Progenitor cell of endocrine pancreas (in vitro differentiated cells): ENCODE data around the gene GSX1. TPM values are rescaled to one million over a fixed set of nuclear protein-coding genes. Genes with fewer than 3 reads are reported as not detected.

Experiments used
- DNase-seq: peaks from one replicate; pipeline ENCODE4 v3.0.0; 2021; ENCODE audit warnings: low spot score; ENCODE audit not compliant: unreplicated experiment
- H3K27ac Mint-ChIP-seq: 2 replicates; pipeline ENCODE4 v1.8.0; 2021; ENCODE audit warnings: mild to moderate bottlenecking, moderate library complexity, mixed read lengths
- H3K27me3 Mint-ChIP-seq: 2 replicates; pipeline ENCODE4 v1.8.0; 2021; ENCODE audit warnings: mixed read lengths
- H3K36me3 Mint-ChIP-seq: 2 replicates; pipeline ENCODE4 v1.8.0; 2022; ENCODE audit warnings: mixed read lengths; ENCODE audit not compliant: insufficient read depth
- H3K4me1 Mint-ChIP-seq: 2 replicates; pipeline ENCODE4 v1.8.0; 2021; ENCODE audit warnings: low read depth, mixed read lengths
- H3K4me3 Mint-ChIP-seq: 2 replicates; pipeline ENCODE4 v1.8.0; 2021; ENCODE audit warnings: low read depth, mild to moderate bottlenecking, moderate library complexity, mixed read lengths
- H3K9me3 Mint-ChIP-seq: 2 replicates; pipeline ENCODE4 v1.8.0; 2021; ENCODE audit warnings: low read depth, mixed read lengths
- CTCF ChIP-seq: fragments of 200-600 bp; sonication (generic); IDR thresholded peaks from one replicate; pipeline ENCODE4 v1.5.0; 2021; ENCODE audit warnings: antibody characterized with exemption, mild to moderate bottlenecking; ENCODE audit not compliant: unreplicated experiment
- total RNA-seq: library from RNA; stranded (reverse); gene quantifications from 2 replicates; pipeline ENCODE4 v1.2.1, GENCODE V29; 2021

GSX1 gene
- total RNA-seq, 1 donor from 2014 or later: not detected

GRCh38 chr13:27820524-27821482 is 28.5 kb downstream of the GSX1 start:
- no peaks in the 10 kb centered on the region for H3K9me3 Mint-ChIP-seq
- TF ChIP-seq CTCF: no peak
- no peak overlapping the region for H3K27ac Mint-ChIP-seq
- H3K4me1 Mint-ChIP-seq: no peaks in the 10 kb centered on the region
- H3K36me3 Mint-ChIP-seq: peaks cover 1% of the 10 kb centered on the region
- DNase-seq: no peak
- peaks cover 97% of the 10 kb centered on the region for H3K27me3 Mint-ChIP-seq
- H3K4me3 Mint-ChIP-seq: no peak overlapping the region

- H3K9me3 Mint-ChIP-seq: no peaks in the 10 kb centered on the region
- no peak for TF ChIP-seq CTCF
- no peak for DNase-seq
- H3K4me1 Mint-ChIP-seq: no peaks in the 10 kb centered on the region
- no peak overlapping the region for H3K4me3 Mint-ChIP-seq
- no peak overlapping the region for H3K27ac Mint-ChIP-seq
- H3K36me3 Mint-ChIP-seq: peaks cover 1% of the 10 kb centered on the region
- peaks cover 94% of the 10 kb centered on the region for H3K27me3 Mint-ChIP-seq
These were observed 29.3 kb downstream of the GSX1 start for GRCh38 chr13:27821566-27821965.

GRCh38 chr13:27822258-27822872 is 30.1 kb downstream of the GSX1 start:
- no peaks in the 10 kb centered on the region for H3K4me1 Mint-ChIP-seq
- no peak for TF ChIP-seq CTCF
- no peak overlapping the region for H3K27ac Mint-ChIP-seq
- no peak overlapping the region for H3K4me3 Mint-ChIP-seq
- H3K9me3 Mint-ChIP-seq: no peaks in the 10 kb centered on the region
- H3K27me3 Mint-ChIP-seq: peaks cover 92% of the 10 kb centered on the region
- peaks cover 1% of the 10 kb centered on the region for H3K36me3 Mint-ChIP-seq
- DNase-seq: no peak

- Mint-ChIP-seq H3K9me3 (no peaks in the 10 kb centered on the region), H3K27ac (no peak overlapping the region), H3K36me3 (no peaks in the 10 kb centered on the region), H3K4me3 (no peak overlapping the region), H3K4me1 (no peaks in the 10 kb centered on the region), H3K27me3 (peaks cover 93% of the 10 kb centered on the region)
- no peak for DNase-seq
- TF ChIP-seq CTCF: no peak
These were observed 30.6 kb downstream of the GSX1 start for GRCh38 chr13:27822873-27823311.

- H3K4me1 Mint-ChIP-seq: peaks cover 1% of the 10 kb centered on the region
These were observed 31.8 kb downstream of the GSX1 start for GRCh38 chr13:27824121-27824520.

More at GRCh38 chr13:27824121-27824520, 31.8 kb downstream of the GSX1 start:
- no peaks in the 10 kb centered on the region for H3K9me3 Mint-ChIP-seq
- no peak overlapping the region for H3K4me3 Mint-ChIP-seq
- no peak for DNase-seq
- peaks cover 95% of the 10 kb centered on the region for H3K27me3 Mint-ChIP-seq
- no peak for TF ChIP-seq CTCF
- no peaks in the 10 kb centered on the region for H3K36me3 Mint-ChIP-seq
- no peak overlapping the region for H3K27ac Mint-ChIP-seq
